ENCODE results near the gene MESP2. TPM values are rescaled to one million over a fixed set of nuclear protein-coding genes. Genes with fewer than 3 reads are reported as not detected.

Gene MESP2
- total and polyA plus RNA-seq, 2 of the 13 experiments (the other 11 are each of a cell fraction or from before 2014, with no cell fraction given): not detected

DNA sequence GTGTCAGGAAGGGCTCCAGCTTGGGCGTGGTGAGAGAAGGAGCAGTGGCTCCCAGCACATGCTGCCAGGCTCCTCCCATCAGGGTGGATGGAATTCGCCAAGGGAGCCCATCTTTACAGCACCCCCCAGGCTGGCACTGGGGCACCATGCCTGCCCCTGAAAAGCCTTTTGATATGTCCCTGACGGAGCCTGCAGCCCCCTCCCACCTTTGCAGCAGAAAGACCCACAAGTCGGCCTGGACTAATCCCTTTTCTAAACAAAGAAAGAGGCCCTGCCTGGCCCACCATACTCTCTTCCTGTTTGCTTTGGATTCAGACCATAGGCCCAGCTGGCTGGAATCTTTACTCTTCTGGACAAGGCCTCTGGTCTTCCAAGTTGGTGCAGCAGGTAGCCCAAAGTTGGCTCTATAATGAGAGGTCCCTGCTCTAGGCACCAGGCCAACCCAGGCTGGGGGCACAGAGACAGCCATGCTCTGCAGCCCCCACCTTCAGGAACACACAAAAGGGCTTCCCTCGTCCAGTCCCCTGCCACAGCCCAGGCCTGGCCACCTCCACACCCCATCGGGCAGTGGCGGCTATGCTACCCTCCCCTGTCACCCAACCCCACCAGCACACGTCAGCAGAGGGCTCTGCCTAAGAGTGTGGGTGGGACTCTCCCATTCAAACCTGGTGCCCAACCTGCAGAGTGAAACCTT, 33.1 kb downstream of the MESP2 start (continued):
- TF ChIP-seq AKAP8 (CRISPR knock-in tag; IDR thresholded peaks at IDR 0.05) (no peak), MZF1 (CRISPR knock-in tag; IDR thresholded peaks at IDR 0.05; ENCODE audit: borderline replicate concordance) (no peak), MATR3 (CRISPR knock-in tag; IDR thresholded peaks at IDR 0.05) (no peak), ZNF7 (CRISPR knock-in tag; IDR thresholded peaks at IDR 0.05) (no peak), ZSCAN30 (CRISPR knock-in tag; IDR thresholded peaks at IDR 0.05) (no peak), THAP11 (CRISPR knock-in tag; IDR thresholded peaks at IDR 0.05) (no peak), YEATS2 (CRISPR knock-in tag; IDR thresholded peaks at IDR 0.05; ENCODE audit: borderline replicate concordance) (no peak; the same call in 1 of the 2 replicates), ZNF253 (CRISPR knock-in tag; IDR thresholded peaks at IDR 0.05; ENCODE audit: borderline replicate concordance) (no peak), PAWR (CRISPR knock-in tag; IDR thresholded peaks at IDR 0.05; ENCODE audit: borderline replicate concordance) (no peak), ZNF251 (CRISPR knock-in tag; IDR thresholded peaks at IDR 0.05) (no peak), ZNF382 (CRISPR knock-in tag; IDR thresholded peaks at IDR 0.05; ENCODE audit: borderline replicate concordance) (no peak), ERF (CRISPR knock-in tag; IDR thresholded peaks at IDR 0.05) (peak; percentile 92)
- TF ChIP-seq, protein P1, sequence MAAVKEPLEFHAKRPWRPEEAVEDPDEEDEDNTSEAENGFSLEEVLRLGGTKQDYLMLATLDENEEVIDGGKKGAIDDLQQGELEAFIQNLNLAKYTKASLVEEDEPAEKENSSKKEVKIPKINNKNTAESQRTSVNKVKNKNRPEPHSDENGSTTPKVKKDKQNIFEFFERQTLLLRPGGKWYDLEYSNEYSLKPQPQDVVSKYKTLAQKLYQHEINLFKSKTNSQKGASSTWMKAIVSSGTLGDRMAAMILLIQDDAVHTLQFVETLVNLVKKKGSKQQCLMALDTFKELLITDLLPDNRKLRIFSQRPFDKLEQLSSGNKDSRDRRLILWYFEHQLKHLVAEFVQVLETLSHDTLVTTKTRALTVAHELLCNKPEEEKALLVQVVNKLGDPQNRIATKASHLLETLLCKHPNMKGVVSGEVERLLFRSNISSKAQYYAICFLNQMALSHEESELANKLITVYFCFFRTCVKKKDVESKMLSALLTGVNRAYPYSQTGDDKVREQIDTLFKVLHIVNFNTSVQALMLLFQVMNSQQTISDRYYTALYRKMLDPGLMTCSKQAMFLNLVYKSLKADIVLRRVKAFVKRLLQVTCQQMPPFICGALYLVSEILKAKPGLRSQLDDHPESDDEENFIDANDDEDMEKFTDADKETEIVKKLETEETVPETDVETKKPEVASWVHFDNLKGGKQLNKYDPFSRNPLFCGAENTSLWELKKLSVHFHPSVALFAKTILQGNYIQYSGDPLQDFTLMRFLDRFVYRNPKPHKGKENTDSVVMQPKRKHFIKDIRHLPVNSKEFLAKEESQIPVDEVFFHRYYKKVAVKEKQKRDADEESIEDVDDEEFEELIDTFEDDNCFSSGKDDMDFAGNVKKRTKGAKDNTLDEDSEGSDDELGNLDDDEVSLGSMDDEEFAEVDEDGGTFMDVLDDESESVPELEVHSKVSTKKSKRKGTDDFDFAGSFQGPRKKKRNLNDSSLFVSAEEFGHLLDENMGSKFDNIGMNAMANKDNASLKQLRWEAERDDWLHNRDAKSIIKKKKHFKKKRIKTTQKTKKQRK (IDR thresholded peaks at IDR 0.05; ENCODE audit: low read length): no peak
- TF ChIP-seq, protein P2, sequence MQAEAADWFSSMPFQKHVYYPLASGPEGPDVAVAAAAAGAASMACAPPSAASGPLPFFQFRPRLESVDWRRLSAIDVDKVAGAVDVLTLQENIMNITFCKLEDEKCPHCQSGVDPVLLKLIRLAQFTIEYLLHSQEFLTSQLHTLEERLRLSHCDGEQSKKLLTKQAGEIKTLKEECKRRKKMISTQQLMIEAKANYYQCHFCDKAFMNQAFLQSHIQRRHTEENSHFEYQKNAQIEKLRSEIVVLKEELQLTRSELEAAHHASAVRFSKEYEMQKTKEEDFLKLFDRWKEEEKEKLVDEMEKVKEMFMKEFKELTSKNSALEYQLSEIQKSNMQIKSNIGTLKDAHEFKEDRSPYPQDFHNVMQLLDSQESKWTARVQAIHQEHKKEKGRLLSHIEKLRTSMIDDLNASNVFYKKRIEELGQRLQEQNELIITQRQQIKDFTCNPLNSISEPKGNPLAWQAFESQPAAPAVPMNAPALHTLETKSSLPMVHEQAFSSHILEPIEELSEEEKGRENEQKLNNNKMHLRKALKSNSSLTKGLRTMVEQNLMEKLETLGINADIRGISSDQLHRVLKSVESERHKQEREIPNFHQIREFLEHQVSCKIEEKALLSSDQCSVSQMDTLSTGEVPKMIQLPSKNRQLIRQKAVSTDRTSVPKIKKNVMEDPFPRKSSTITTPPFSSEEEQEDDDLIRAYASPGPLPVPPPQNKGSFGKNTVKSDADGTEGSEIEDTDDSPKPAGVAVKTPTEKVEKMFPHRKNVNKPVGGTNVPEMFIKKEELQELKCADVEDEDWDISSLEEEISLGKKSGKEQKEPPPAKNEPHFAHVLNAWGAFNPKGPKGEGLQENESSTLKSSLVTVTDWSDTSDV (CRISPR knock-in tag; IDR thresholded peaks at IDR 0.05): no peak
- TF ChIP-seq, protein P3, sequence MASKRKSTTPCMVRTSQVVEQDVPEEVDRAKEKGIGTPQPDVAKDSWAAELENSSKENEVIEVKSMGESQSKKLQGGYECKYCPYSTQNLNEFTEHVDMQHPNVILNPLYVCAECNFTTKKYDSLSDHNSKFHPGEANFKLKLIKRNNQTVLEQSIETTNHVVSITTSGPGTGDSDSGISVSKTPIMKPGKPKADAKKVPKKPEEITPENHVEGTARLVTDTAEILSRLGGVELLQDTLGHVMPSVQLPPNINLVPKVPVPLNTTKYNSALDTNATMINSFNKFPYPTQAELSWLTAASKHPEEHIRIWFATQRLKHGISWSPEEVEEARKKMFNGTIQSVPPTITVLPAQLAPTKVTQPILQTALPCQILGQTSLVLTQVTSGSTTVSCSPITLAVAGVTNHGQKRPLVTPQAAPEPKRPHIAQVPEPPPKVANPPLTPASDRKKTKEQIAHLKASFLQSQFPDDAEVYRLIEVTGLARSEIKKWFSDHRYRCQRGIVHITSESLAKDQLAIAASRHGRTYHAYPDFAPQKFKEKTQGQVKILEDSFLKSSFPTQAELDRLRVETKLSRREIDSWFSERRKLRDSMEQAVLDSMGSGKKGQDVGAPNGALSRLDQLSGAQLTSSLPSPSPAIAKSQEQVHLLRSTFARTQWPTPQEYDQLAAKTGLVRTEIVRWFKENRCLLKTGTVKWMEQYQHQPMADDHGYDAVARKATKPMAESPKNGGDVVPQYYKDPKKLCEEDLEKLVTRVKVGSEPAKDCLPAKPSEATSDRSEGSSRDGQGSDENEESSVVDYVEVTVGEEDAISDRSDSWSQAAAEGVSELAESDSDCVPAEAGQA (IDR thresholded peaks at IDR 0.05; ENCODE audit: low read depth): no peak
- TF ChIP-seq, protein P3 (CRISPR knock-in tag; IDR thresholded peaks at IDR 0.05; ENCODE audit: borderline replicate concordance): no peak
- TF ChIP-seq, protein P4, sequence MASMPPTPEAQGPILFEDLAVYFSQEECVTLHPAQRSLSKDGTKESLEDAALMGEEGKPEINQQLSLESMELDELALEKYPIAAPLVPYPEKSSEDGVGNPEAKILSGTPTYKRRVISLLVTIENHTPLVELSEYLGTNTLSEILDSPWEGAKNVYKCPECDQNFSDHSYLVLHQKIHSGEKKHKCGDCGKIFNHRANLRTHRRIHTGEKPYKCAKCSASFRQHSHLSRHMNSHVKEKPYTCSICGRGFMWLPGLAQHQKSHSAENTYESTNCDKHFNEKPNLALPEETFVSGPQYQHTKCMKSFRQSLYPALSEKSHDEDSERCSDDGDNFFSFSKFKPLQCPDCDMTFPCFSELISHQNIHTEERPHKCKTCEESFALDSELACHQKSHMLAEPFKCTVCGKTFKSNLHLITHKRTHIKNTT (CRISPR knock-in tag; IDR thresholded peaks at IDR 0.05): no peak
